ENCODE data around the gene CCDC107.
A peak's percentile ranks its signal among the peaks of the same experiment; 100 is the strongest.

The CCDC107 gene

GRCh38 chr9:35651956-35652828, 5.9 kb upstream of the CCDC107 start:
- ChIA-PET POLR2A (no interaction called here), CTCF (no interaction called here)
- no peak for DNase-seq (ENCODE audit: extremely low spot score)
- TF ChIP-seq HDGF (IDR thresholded peaks at IDR 0.05; ENCODE audit: borderline replicate concordance) = no peak
- no peak for TF ChIP-seq ELF4 (IDR thresholded peaks at IDR 0.05)
- no peak for TF ChIP-seq BHLHE40 (IDR thresholded peaks at IDR 0.05; ENCODE audit: borderline replicate concordance)
- TF ChIP-seq ARNT (IDR thresholded peaks at IDR 0.05) = no peak

GRCh38 chr9:35652829-35653209, 5.3 kb upstream of the CCDC107 start:
- ChIA-PET CTCF (no interaction called here), POLR2A (no interaction called here)
- no peak for DNase-seq (ENCODE audit: extremely low spot score)
- TF ChIP-seq ELF4 (IDR thresholded peaks at IDR 0.05) = no peak

- TF ChIP-seq FOXK2 (IDR thresholded peaks at IDR 0.05) (no peak), CTBP1 (IDR thresholded peaks at IDR 0.05; ENCODE audit: borderline replicate concordance) (no peak), LEF1 (IDR thresholded peaks at IDR 0.05; ENCODE audit: borderline replicate concordance) (no peak), FOXA1 (IDR thresholded peaks at IDR 0.05) (no peak), NFRKB (IDR thresholded peaks at IDR 0.05) (no peak), ARNT (IDR thresholded peaks at IDR 0.05) (no peak), SUZ12 (IDR thresholded peaks at IDR 0.05) (no peak), TARDBP (IDR thresholded peaks at IDR 0.05) (no peak), HDGF (IDR thresholded peaks at IDR 0.05; ENCODE audit: borderline replicate concordance) (no peak), L3MBTL2 (conservative IDR thresholded peaks at IDR 0.05) (no peak), ZNF384 (IDR thresholded peaks at IDR 0.05) (no peak), SP1 (IDR thresholded peaks at IDR 0.05) (no peak), BHLHE40 (IDR thresholded peaks at IDR 0.05; ENCODE audit: borderline replicate concordance) (no peak)
- ChIA-PET CTCF (interaction anchor here (0.6 kb wide), 1 partner anchor 48 kb away, joined by 3 read pairs; no protein-coding TSS in a partner anchor), POLR2A (no interaction called here)
- DNase-seq (ENCODE audit: extremely low spot score) = no peak
Observed at GRCh38 chr9:35653611-35654010, 4.5 kb upstream of the CCDC107 start.

- POLR2A ChIA-PET = interaction anchor here (0.7 to 5.2 kb wide), 3 partner anchors 8 to 88 kb away, joined by 3 to 35 read pairs (median 5); partner anchors contain the start of gene ARHGEF39
- no peak for DNase-seq (ENCODE audit: extremely low spot score)
- CTCF ChIA-PET = interaction anchor here (0.9 to 3.4 kb wide), 3 partner anchors 10 to 76 kb away, joined by 3 to 16 read pairs (median 3); partner anchors contain the start of gene CREB3
- TF ChIP-seq PKNOX1 (IDR thresholded peaks at IDR 0.05) (no peak), CTBP1 (IDR thresholded peaks at IDR 0.05; ENCODE audit: borderline replicate concordance) (no peak), ARNT (IDR thresholded peaks at IDR 0.05) (no peak), LEF1 (IDR thresholded peaks at IDR 0.05; ENCODE audit: borderline replicate concordance) (no peak), BHLHE40 (IDR thresholded peaks at IDR 0.05; ENCODE audit: borderline replicate concordance) (no peak), ELF4 (IDR thresholded peaks at IDR 0.05) (no peak), ZNF384 (IDR thresholded peaks at IDR 0.05) (no peak), TARDBP (IDR thresholded peaks at IDR 0.05) (no peak), FOXA1 (IDR thresholded peaks at IDR 0.05) (no peak), SUZ12 (IDR thresholded peaks at IDR 0.05) (no peak), HDGF (IDR thresholded peaks at IDR 0.05; ENCODE audit: borderline replicate concordance) (no peak), SP1 (IDR thresholded peaks at IDR 0.05) (no peak)
Observed at GRCh38 chr9:35656348-35656747, 1.7 kb upstream of the CCDC107 start.

- no peak for TF ChIP-seq ZNF384 (IDR thresholded peaks at IDR 0.05)
- TF ChIP-seq FOXA1 (IDR thresholded peaks at IDR 0.05) = no peak
- no peak for TF ChIP-seq ARNT (IDR thresholded peaks at IDR 0.05)
- TF ChIP-seq ELF4 (IDR thresholded peaks at IDR 0.05) = no peak
- no peak for TF ChIP-seq NFRKB (IDR thresholded peaks at IDR 0.05)
- no peak for TF ChIP-seq LEF1 (IDR thresholded peaks at IDR 0.05; ENCODE audit: borderline replicate concordance)
- TF ChIP-seq BHLHE40 (IDR thresholded peaks at IDR 0.05; ENCODE audit: borderline replicate concordance) = no peak
- no peak for TF ChIP-seq FOXK2 (IDR thresholded peaks at IDR 0.05)
- no peak; the same call in 1 of the 2 replicates for TF ChIP-seq L3MBTL2 (conservative IDR thresholded peaks at IDR 0.05)
- TF ChIP-seq CTBP1 (IDR thresholded peaks at IDR 0.05; ENCODE audit: borderline replicate concordance) = no peak
- TF ChIP-seq PKNOX1 (IDR thresholded peaks at IDR 0.05) = no peak
- no peak for TF ChIP-seq HDGF (IDR thresholded peaks at IDR 0.05; ENCODE audit: borderline replicate concordance)
- no peak for TF ChIP-seq SUZ12 (IDR thresholded peaks at IDR 0.05)
- no peak for TF ChIP-seq TARDBP (IDR thresholded peaks at IDR 0.05)
- no peak for TF ChIP-seq FOXM1 (IDR thresholded peaks at IDR 0.05; ENCODE audit: borderline replicate concordance)
- TF ChIP-seq SP1 (IDR thresholded peaks at IDR 0.05) = no peak
- ChIA-PET POLR2A (interaction anchor here (1.0 to 5.2 kb wide), 6 partner anchors 10 to 75 kb away, joined by 3 to 35 read pairs (median 7); partner anchors contain the start of genes CREB3 and TLN1), CTCF (interaction anchor here (1.0 to 3.4 kb wide), 2 partner anchors 10 to 76 kb away, joined by 3 to 16 read pairs; partner anchors contain the start of gene CREB3)
- DNase-seq (ENCODE audit: extremely low spot score) = no peak
Observed at GRCh38 chr9:35656831-35657545, 1.1 kb upstream of the CCDC107 start.

- POLR2A ChIA-PET = interaction anchor here (0.6 to 5.2 kb wide), 7 partner anchors 10 to 75 kb away, joined by 3 to 35 read pairs (median 4); partner anchors contain the start of genes CREB3 and TLN1
Observed at GRCh38 chr9:35657546-35658136, 451 bp upstream of the CCDC107 start, which contains the start of gene RMRP. Gene RMRP (minus strand): TSS chr9:35658019.

More at GRCh38 chr9:35657546-35658136, 451 bp upstream of the CCDC107 start, which contains the start of gene RMRP:
- TF ChIP-seq PKNOX1 (IDR thresholded peaks at IDR 0.05) = peak; percentile 81
- TF ChIP-seq ARNT (IDR thresholded peaks at IDR 0.05) = peak; percentile 83
- TF ChIP-seq L3MBTL2 (conservative IDR thresholded peaks at IDR 0.05) = peak; percentile 99
- TF ChIP-seq BHLHE40 (IDR thresholded peaks at IDR 0.05; ENCODE audit: borderline replicate concordance) = no peak
- no peak for TF ChIP-seq SUZ12 (IDR thresholded peaks at IDR 0.05)
- TF ChIP-seq TARDBP (IDR thresholded peaks at IDR 0.05) = 0 out of 2 replicates have a peak, but pooled peaks have one; percentile 35
- TF ChIP-seq FOXA1 (IDR thresholded peaks at IDR 0.05) = no peak
- TF ChIP-seq CTBP1 (IDR thresholded peaks at IDR 0.05; ENCODE audit: borderline replicate concordance) = peak; percentile 35; the same call in 1 of the 2 replicates
- CTCF ChIA-PET = interaction anchor here (0.7 to 3.4 kb wide), 4 partner anchors 11 to 87 kb away, joined by 3 to 16 read pairs (median 4); partner anchors contain the start of gene CREB3
- DNase-seq (ENCODE audit: extremely low spot score) = peak; percentile 89

All from HEK293T (cell line).